ENCODE data around the gene RTEL1.

DNA sequence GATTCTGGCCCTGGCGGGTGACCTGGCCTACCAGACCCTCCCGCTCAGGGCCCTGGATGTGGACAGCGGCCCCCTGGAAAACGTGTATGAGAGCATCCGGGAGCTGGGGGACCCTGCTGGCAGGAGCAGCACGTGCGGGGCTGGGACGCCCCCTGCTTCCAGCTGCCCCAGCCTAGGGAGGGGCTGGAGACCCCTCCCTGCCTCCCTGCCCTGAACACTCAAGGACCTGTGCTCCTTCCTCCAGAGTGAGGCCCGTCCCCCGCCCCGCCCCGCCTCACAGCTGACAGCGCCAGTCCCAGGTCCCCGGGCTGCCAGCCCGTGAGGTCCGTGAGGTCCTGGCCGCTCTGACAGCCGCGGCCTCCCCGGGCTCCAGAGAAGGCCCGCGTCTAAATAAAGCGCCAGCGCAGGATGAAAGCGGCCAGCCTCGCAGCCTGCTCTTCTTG is 80.6 kb downstream of the RTEL1 start:
- TF ChIP-seq, protein P1, sequence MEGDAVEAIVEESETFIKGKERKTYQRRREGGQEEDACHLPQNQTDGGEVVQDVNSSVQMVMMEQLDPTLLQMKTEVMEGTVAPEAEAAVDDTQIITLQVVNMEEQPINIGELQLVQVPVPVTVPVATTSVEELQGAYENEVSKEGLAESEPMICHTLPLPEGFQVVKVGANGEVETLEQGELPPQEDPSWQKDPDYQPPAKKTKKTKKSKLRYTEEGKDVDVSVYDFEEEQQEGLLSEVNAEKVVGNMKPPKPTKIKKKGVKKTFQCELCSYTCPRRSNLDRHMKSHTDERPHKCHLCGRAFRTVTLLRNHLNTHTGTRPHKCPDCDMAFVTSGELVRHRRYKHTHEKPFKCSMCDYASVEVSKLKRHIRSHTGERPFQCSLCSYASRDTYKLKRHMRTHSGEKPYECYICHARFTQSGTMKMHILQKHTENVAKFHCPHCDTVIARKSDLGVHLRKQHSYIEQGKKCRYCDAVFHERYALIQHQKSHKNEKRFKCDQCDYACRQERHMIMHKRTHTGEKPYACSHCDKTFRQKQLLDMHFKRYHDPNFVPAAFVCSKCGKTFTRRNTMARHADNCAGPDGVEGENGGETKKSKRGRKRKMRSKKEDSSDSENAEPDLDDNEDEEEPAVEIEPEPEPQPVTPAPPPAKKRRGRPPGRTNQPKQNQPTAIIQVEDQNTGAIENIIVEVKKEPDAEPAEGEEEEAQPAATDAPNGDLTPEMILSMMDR (conservative IDR thresholded peaks at IDR 0.05 in 1 of 2, IDR thresholded peaks at IDR 0.05 in 1 of 2; ENCODE audit: extremely low read depth in 1 of 2, insufficient read depth in 1 of 2, low read depth in 1 of 2, low read length in 2 of 2), result no peak
- no peak for TF ChIP-seq EZH2 (IDR thresholded peaks at IDR 0.05; ENCODE audit: borderline replicate concordance, low read length)
